K562 (cell line): ENCODE results near the gene RABL6. TPM values are rescaled to one million over a fixed set of nuclear protein-coding genes. Genes with fewer than 3 reads are reported as not detected.
A peak's percentile ranks its signal among the peaks of the same experiment; 100 is the strongest.
"Not testable (repeated sequence)": the region's sequence is repeated elsewhere in the genome, so short reads cannot be mapped to it uniquely, and the experiment has no call there.

Experiments used
- ATAC-seq: fragments of 200-7000 bp; cut with Tn5 transposase; 3 replicates; pipeline ENCODE4 v1.9.1; 2020; ENCODE audit warnings: moderate library complexity
- BruUV-seq: library from RNA; stranded (reverse); fragments of 400-500 nt; replicated peaks from 2 replicates; lab custom pipeline; 2021; lab: Mats Ljungman, UMichigan
- CTCF ChIA-PET: fragments of 300-600 bp; formaldehyde crosslinking; extraction: SDS; loops from one replicate; lab custom pipeline; 2021; ENCODE audit warnings: low intra/inter-chr PET ratio; lab: Yijun Ruan, JAX
- POLR2A ChIA-PET: fragments of 300-600, 350-650 bp; sonication (Branson Sonifier 250); formaldehyde crosslinking; extraction: SDS; loops from one replicate; lab custom pipeline; 2021; ENCODE audit warnings: antibody characterized with exemption, inconsistent platforms; lab: Yijun Ruan, JAX
- DNase-seq, 4 experiments: peaks; one replicate each; pipeline versions ENCODE4 v3.0.0 to v3.0.0-alpha.2; 2011 to 2018; ENCODE audit warnings: low spot score in 3 of 4, mixed read lengths in 3 of 4; ENCODE audit errors: extremely low read depth in 1 of 4
- FAIRE-seq: peaks from 2 replicates; lab custom pipeline; 2011; peaks lifted over from hg19 to GRCh38; lab: Jason Lieb, UNC
- H2AFZ ChIP-seq: 2 replicates; pipeline ENCODE4 v1.6.0; 2011; ENCODE audit warnings: low read depth, low read length, control low read depth, inconsistent platforms
- H3K27ac ChIP-seq: fragments of 200-600 bp; 3 replicates; pipeline ENCODE4 v1.8.0; 2011; ENCODE audit warnings: low read depth, mild to moderate bottlenecking, control low read depth, inconsistent platforms, low read length, moderate library complexity, mixed read lengths; ENCODE audit errors: extremely low read depth
- H3K27me3 ChIP-seq, 2 experiments: fragments of 300-600 bp in 1 of 2; 2 replicates in 1 of 2; 3 replicates in 1 of 2; pipeline versions ENCODE4 v1.6.0 to v1.8.0; 2011; ENCODE audit warnings: inconsistent platforms in 2 of 2, low read length in 2 of 2, mild to moderate bottlenecking in 1 of 2, mixed read lengths in 1 of 2, moderate library complexity in 1 of 2; ENCODE audit not compliant: control insufficient read depth in 2 of 2, insufficient read depth in 2 of 2
- H3K36me3 ChIP-seq: fragments of 300-600 bp; 3 replicates; pipeline ENCODE4 v1.8.0; 2011; ENCODE audit warnings: mild to moderate bottlenecking, low read length, inconsistent platforms; ENCODE audit not compliant: control insufficient read depth, insufficient read depth
- H3K4me1 ChIP-seq, 2 experiments: fragments of 200-600 bp in 1 of 2; replicated peaks in 1 of 2; 2 replicates in 1 of 2; 3 replicates in 1 of 2; pipeline versions ENCODE4 v1.5.1 to v1.8.0; 2011; ENCODE audit warnings: inconsistent platforms in 2 of 2, low read length in 2 of 2, mild to moderate bottlenecking in 1 of 2, mixed read lengths in 1 of 2, moderate library complexity in 1 of 2; ENCODE audit not compliant: control insufficient read depth in 2 of 2, insufficient read depth in 2 of 2
- H3K4me2 ChIP-seq: 2 replicates; pipeline ENCODE4 v1.6.1; 2011; ENCODE audit warnings: low read length, control low read depth, inconsistent platforms, mixed read lengths; ENCODE audit not compliant: insufficient read depth
- H3K4me3 ChIP-seq: fragments of 200-600 bp; sonication (generic), shearing (Covaris generic); 2 replicates; pipeline ENCODE4 v1.5.1; 2016; ENCODE audit warnings: control low read depth, inconsistent platforms
- H3K79me2 ChIP-seq: fragments of 200-600 bp; 3 replicates; pipeline ENCODE4 v1.8.0; 2011; ENCODE audit warnings: low read length, inconsistent platforms; ENCODE audit not compliant: control insufficient read depth, insufficient read depth
- H3K9ac ChIP-seq, 2 experiments: 2 replicates each; pipeline versions ENCODE4 v1.6.0 to v1.6.1; 2011; ENCODE audit warnings: low read depth in 2 of 2, low read length in 2 of 2, control low read depth in 1 of 2, inconsistent platforms in 1 of 2, mild to moderate bottlenecking in 1 of 2, mixed read lengths in 1 of 2; ENCODE audit not compliant: insufficient read depth in 1 of 2
- H3K9me1 ChIP-seq: one replicate; pipeline ENCODE4 v1.6.0; 2011; ENCODE audit warnings: inconsistent platforms, mild to moderate bottlenecking, low read length, moderate library complexity; ENCODE audit not compliant: control insufficient read depth, insufficient read depth
- H3K9me3 ChIP-seq: replicated peaks from 2 replicates; pipeline ENCODE4 v1.5.1; 2011; ENCODE audit warnings: low read depth, low read length, inconsistent platforms; ENCODE audit not compliant: control insufficient read depth, insufficient read depth
- H4K20me1 ChIP-seq: replicated peaks from 2 replicates; pipeline ENCODE4 v1.6.1; 2011; ENCODE audit warnings: low read length, inconsistent platforms, mixed read lengths; ENCODE audit not compliant: control insufficient read depth, insufficient read depth
- KDM2B ChIP-seq: fragments of 250-450 bp; sonication (Bioruptor Pico); IDR thresholded peaks from 2 replicates; pipeline ENCODE4 v1.8.0; 2021; ENCODE audit warnings: mild to moderate bottlenecking, moderate library complexity
- POLR2A ChIP-seq: fragments of 450-650 bp; conservative IDR thresholded peaks from 2 replicates; pipeline ENCODE4 v1.6.1; 2016
- POLR2G ChIP-seq: fragments of 200-400 bp; formaldehyde crosslinking; IDR thresholded peaks from 2 replicates; pipeline ENCODE4 v1.6.1; 2017; ENCODE audit warnings: low read depth, mild to moderate bottlenecking, antibody characterized with exemption, low read length, moderate library complexity
- POU5F1 ChIP-seq: fragments of 150-350 bp; IDR thresholded peaks from 2 replicates; pipeline ENCODE4 v1.6.1; 2014; ENCODE audit warnings: borderline replicate concordance, low read length, low read depth, mild to moderate bottlenecking; ENCODE audit not compliant: partially characterized antibody
- RBM22 ChIP-seq: fragments of 200-400 bp; formaldehyde crosslinking; IDR thresholded peaks from 2 replicates; pipeline ENCODE4 v1.6.1; 2018; ENCODE audit warnings: low read length, low read depth; ENCODE audit not compliant: poor library complexity, severe bottlenecking
- SUPT5H ChIP-seq: fragments of 450-650 bp; IDR thresholded peaks from 2 replicates; pipeline ENCODE4 v1.6.1; 2016
- TAF9B ChIP-seq: fragments of 450-650 bp; IDR thresholded peaks from 2 replicates; pipeline ENCODE4 v1.6.1; 2018; ENCODE audit warnings: mild to moderate bottlenecking; ENCODE audit not compliant: partially characterized antibody
- TBL1XR1 ChIP-seq, 2 experiments: IDR thresholded peaks; 2 replicates each; pipeline ENCODE4 v1.6.1; 2012; ENCODE audit warnings: improper control_type of control experiment in 2 of 2, low read length in 2 of 2, mild to moderate bottlenecking in 1 of 2
- ZC3H4 ChIP-seq: sonication (generic); formaldehyde crosslinking; IDR thresholded peaks from 2 replicates; pipeline ENCODE4 v1.9.0; 2021; ENCODE audit warnings: missing genetic modification reagents, borderline replicate concordance
- ZNF121 ChIP-seq: sonication (generic); formaldehyde crosslinking; conservative IDR thresholded peaks from 2 replicates; pipeline ENCODE4 v1.8.0; 2022; ENCODE audit warnings: missing genetic modification reagents
- ZNF507 ChIP-seq: conservative IDR thresholded peaks from 2 replicates; pipeline ENCODE4 v1.6.1; 2017; ENCODE audit warnings: missing genetic modification characterization, missing compliant biosample characterization
- ZNF79 ChIP-seq: fragments of 250-450 bp; sonication (Bioruptor Pico); IDR thresholded peaks from 2 replicates; pipeline ENCODE4 v1.4.0; 2020; ENCODE audit warnings: low read depth, mild to moderate bottlenecking, moderate library complexity
- WGBS: fragments of 100-300 bp; shearing (Covaris generic); methylation state at CpG from one replicate; pipeline ENCODE4 v1.1.6; 2016; ENCODE audit warnings: low coverage, mixed read lengths; ENCODE audit not compliant: insufficient coverage; ENCODE audit errors: missing lambda C conversion rate; 5-methylcytosine and 5-hydroxymethylcytosine counted together
- in situ Hi-C: fragments of 300-500 bp; cut with MboI; formaldehyde crosslinking; loops from 4 replicates; pipeline ENCODE4 v1.15.0; 2018; ENCODE audit warnings: inconsistent platforms, mixed read lengths
- intact Hi-C: fragments of 100-400 bp; cut with micrococcal nuclease; formaldehyde crosslinking; loops from 2 replicates; pipeline ENCODE4 v1.14.2; 2022
- polyA plus RNA-seq, 8 experiments: library from polyadenylated mRNA; depleted of rRNA in 4 of 8; stranded (reverse) in 5 of 8; unstranded in 3 of 8; fragments of >200 nt; fragmentation: Nextera tagmentation in 2 of 8; fragmentation: Illumina TruSeq in 1 of 8; extraction: Ambion mirVana in 2 of 8; extraction: Trizol in 1 of 8; gene quantifications; 2 replicates each; pipeline versions ENCODE4 v1.2.1 to v1.2.3, GENCODE V29; 2011 to 2014; ENCODE audit warnings: inconsistent platforms in 1 of 8, missing spikeins in 1 of 8
- total RNA-seq, 7 experiments: library from RNA; depleted of rRNA in 6 of 7; stranded (reverse); fragments of >200 nt in 6 of 7; fragmentation: Illumina TruSeq in 2 of 7; extraction: Trizol in 2 of 7; gene quantifications; 2 replicates each; pipeline versions ENCODE4 v1.2.1 to v1.2.3, GENCODE V29; 2011 to 2021; ENCODE audit warnings: low replicate concordance in 1 of 7
- TF ChIP-seq, protein P1 (sequence below): fragments of 450-650 bp; formaldehyde crosslinking; IDR thresholded peaks from 2 replicates; pipeline ENCODE4 v1.4.0; 2020; ENCODE audit warnings: mild to moderate bottlenecking, moderate library complexity

The RABL6 gene
- total and polyA plus RNA-seq, 9 of the 15 experiments (the other 6 are each of a cell fraction or from before 2014, with no cell fraction given): 5.6 to 181 (median 84.5) TPM

GRCh38 chr9:136832581-136832980 is 24.8 kb downstream of the RABL6 start (continued):
- TF ChIP-seq POU5F1 (no peak), ZNF79 (CRISPR knock-in tag) (no peak), ZNF507 (tag) (no peak), ZNF121 (no peak), KDM2B (no peak), ZC3H4 (no peak), TAF9B (no peak), TBL1XR1 (IDR thresholded peaks at IDR 0.05; ENCODE audit: low read length in 2 of 2) (no peak)
- TF ChIP-seq, protein P1, sequence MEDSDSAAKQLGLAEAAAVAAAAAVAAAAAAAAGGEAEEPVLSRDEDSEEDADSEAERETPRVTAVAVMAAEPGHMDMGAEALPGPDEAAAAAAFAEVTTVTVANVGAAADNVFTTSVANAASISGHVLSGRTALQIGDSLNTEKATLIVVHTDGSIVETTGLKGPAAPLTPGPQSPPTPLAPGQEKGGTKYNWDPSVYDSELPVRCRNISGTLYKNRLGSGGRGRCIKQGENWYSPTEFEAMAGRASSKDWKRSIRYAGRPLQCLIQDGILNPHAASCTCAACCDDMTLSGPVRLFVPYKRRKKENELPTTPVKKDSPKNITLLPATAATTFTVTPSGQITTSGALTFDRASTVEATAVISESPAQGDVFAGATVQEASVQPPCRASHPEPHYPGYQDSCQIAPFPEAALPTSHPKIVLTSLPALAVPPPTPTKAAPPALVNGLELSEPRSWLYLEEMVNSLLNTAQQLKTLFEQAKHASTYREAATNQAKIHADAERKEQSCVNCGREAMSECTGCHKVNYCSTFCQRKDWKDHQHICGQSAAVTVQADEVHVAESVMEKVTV (CRISPR knock-in tag): no peak
- TF ChIP-seq, all 486 proteins: peak for 0

- intact Hi-C loops, H3K9me1 ChIP-seq, H3K79me2 ChIP-seq, H3K9me3 ChIP-seq, H3K27ac ChIP-seq, in situ Hi-C loops, CTCF ChIA-PET, ATAC-seq, FAIRE-seq, H3K4me3 ChIP-seq, DNase-seq, H3K27me3 ChIP-seq, H4K20me1 ChIP-seq, H2AFZ ChIP-seq, BruUV-seq, H3K4me2 ChIP-seq: not testable (repeated sequence)
- 0 out of 4 replicates have a peak overlapping the region, but pooled peaks of 1 of the 2 experiments have one; percentile 20 for H3K9ac ChIP-seq
- 90% methylated on average over 9 of the region's 16 CpGs for WGBS
- H3K4me1 ChIP-seq: peaks cover 0 to 59% of the 10 kb centered on the region in 2 experiments; a peak in 2 of 5 replicates
- peaks cover 87% of the 10 kb centered on the region for H3K36me3 ChIP-seq
- POLR2A ChIA-PET: interaction anchor here (0.6 to 1.7 kb wide), 5 partner anchors 10 to 107 kb away, joined by 3 to 8 read pairs (median 5); no protein-coding TSS in a partner anchor
- TF ChIP-seq POLR2A (0 out of 2 replicates have a peak, but pooled peaks have one; percentile 31), RBM22 (peak; percentile 31), POLR2G (peak; percentile 64), SUPT5H (0 out of 2 replicates have a peak, but pooled peaks have one; percentile 40)
Observed at GRCh38 chr9:136833381-136834048, 25.8 kb downstream of the RABL6 start.
